ENCODE data around the gene ELOB.

GRCh38 chr16:2752850-2753732, 24.0 kb downstream of the ELOB start:
- TF ChIP-seq CTCF (IDR thresholded peaks at IDR 0.05) (no peak), POLR2AphosphoS5 (IDR thresholded peaks at IDR 0.05; ENCODE audit: insufficient read depth in 1 of 2, low read depth in 1 of 2) (peak in 1 of 2 donors; percentile 9)
